NCI-H526 treated with DMSO at 0.1 percent for 48 hours (cell line): ENCODE measurements around the gene ANTXR2.

Experiments
- DNase-seq: peaks from one replicate; lab custom pipeline; 2025; lab: John Stamatoyannopoulos, UW

Gene ANTXR2

DNA sequence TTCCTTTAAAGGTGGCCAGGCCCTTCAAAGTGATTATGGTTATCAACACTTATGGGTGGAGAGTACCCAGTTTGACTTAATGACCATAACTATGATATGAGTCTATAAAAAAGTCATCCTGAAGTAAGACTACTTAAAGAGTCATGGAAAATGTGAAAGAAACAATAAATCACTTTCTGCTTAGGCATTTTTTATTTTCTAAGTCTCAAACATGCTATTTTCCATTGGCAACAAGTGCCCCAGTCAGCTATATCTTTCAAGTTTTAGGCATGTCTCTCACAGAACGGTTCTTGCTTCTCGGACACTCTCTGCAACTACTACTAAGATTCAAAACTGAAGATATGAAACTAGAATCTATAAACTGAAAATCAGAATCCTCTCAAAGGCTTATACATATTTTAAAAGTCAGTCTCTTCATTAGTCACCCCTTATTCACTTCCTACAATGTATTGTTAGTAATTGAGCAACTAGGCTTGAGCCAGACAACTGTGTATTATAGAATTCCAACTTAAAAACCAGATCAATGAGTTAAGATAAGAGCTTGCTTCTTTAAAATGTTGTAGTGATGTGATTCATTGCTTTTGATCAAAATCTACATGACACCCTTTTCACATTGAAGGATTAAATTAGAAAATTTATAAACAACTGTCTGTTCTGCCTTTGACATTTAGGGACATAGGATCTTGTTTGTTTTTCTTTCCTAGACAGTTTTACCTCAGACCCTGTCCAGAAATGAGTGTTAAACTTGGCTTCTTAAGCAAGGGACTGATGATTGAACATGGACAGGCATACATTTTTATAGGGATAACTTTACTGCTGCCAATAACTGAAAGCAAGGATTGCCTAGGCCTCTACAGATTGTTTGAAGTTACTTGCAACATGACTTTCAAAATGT lies 2.9 kb downstream of the ANTXR2 start:
- no peak for DNase-seq

GRCh38 chr4:80069108-80069836 lies 3.8 kb downstream of the ANTXR2 start:
- no peak for DNase-seq

GRCh38 chr4:80065601-80066000 lies 7.4 kb downstream of the ANTXR2 start:
- no peak for DNase-seq

- DNase-seq: no peak
Measured at GRCh38 chr4:80062527-80062926, 10.5 kb downstream of the ANTXR2 start.

DNA sequence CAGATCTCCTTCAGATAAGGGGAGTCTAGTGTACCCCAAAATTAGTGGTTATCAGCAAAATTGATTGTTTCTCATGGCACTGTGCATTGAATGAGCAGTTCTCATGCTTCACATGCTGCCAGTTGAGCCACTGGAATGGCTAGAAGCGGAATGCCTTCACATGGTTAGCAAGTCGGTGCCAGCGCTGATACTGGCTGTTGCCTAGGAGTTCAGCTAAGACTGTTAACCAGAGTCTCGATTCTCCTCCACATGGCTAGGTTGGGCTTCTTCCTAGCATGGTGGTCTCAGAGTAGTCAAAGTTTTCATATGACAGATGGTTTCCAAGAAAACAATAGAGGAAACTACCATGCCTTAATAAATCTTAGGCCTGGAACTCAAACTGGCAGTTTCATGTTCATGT lies 12.2 kb downstream of the ANTXR2 start:
- DNase-seq: no peak

DNA sequence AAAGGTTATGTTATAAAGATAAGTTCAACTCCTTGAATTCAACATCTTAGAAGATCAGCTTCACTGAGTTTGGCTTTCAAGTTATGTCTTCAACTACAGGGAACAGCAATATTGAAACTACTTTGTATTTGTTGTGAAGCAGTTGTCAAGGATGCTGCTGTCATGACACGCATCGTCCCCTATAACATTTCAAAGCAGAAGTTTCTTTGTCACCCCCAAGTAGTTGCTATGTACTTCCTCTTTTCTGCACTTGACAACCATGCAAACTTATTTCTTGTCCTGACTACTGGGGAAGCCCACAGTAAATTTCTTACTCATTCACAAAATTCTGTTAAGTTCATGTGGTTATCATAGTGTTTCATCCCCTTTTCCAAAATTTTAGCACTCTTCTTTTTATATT lies 14.3 kb downstream of the ANTXR2 start:
- no peak for DNase-seq

DNA sequence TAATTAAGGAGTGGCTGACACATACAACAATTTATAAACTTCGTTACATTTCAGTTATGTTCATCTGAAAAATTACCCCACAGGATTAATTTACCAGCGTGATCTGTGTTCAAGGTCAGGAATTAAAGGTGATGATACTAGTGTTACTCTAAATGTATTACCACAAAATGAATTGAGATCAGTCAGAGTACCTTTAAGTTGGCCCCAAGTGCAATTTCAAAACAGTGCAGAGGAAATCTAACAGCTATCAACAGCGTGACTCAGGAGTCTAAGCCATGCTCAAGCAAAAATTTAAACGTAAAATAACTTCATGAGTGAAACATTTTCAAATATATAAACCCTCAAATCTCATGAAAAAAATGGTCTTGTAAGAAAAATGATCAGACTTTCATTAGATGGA lies 18.7 kb downstream of the ANTXR2 start:
- no peak for DNase-seq

- DNase-seq: no peak
Measured at GRCh38 chr4:80053140-80053910, 19.7 kb downstream of the ANTXR2 start.

DNA sequence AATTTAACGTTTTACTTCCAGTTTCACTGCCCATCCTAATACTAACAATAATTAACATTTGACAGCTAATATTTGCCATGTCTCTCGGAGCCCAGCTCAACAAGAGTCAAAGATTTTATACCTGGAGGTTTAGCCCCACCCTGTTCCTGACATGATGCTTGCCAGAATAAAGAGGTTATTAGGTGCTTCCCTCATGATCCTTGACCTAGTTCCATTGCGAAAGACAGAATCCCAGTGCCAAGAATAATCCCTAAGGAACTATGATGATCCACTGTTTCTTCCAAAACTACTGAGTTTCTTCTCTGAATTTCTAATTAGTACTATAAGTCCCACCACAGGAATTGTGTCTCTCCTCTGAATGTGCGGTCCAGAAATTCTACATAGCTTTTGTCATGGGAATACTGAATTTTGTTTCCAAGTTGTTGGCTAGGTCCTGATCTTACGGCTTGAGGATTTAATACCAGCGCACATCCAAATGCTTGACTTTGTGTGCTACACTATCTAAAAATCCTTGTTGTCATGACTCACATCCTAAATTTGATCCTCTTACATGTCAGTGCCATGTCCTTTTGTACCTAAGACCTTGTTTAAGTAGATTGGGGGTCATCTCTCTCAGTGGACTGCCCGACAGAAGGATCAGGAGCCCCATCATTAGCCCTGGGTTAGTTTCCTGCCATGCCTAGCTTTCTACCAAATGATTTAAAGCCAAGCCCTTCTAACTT lies 23.1 kb downstream of the ANTXR2 start:
- no peak for DNase-seq

DNA sequence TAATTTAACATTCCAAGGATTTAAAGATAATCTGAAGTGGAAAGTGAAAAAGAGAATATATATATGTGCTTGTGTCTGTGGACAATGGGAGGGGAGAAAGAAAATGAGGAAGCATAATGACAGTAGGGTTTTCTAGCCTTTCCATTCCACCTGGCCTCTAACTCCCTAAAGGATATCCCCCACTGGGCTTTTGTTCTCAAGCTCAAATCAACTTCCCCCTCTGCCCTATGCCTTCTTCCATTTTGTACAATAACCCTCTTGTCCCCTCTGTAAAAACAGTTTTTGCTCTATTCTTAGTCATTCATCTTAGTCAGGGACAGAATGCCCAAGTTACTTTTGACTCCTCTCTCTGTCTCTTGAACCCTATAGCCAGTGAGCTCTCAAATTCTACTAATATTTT lies 23.6 kb downstream of the ANTXR2 start:
- DNase-seq: no peak

DNA sequence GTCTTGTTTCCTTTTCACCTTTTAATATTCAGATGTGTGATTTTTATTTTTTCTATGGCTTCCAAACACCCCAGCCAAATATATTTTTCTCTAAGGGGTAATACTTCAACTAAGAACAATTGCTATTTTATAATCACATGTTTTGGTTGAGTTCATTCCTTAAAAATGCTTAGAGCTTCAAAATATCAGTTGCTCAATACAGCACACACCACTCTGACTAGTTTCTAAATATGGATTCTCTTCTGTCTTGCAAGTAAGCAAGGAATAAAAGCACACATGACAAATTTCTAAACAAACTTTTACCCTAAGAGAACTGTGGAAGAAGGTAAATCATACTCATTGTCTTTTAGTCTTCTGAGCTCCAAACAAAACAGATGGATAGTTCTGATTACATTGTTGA lies 27.2 kb downstream of the ANTXR2 start:
- no peak for DNase-seq

GRCh38 chr4:80043541-80043940 lies 29.5 kb downstream of the ANTXR2 start:
- no peak for DNase-seq

DNA sequence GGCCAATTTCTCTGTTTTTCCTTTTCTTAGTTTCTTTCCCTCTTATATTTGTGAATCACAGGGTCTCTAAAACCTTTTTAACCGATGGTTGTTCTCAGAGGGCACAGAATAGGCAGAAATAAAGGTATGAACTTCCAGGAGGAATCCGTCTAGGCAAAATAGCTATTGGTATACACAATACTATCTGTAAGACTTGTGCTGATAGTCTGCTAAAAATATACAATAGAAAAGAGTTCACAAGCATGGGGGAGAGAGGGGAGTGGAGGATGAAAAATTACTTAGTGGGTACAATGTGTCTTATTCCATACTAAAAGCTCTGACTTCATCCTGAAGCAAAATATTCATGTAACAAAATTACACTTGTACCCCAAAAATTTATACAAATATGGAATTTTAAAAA lies 30.2 kb downstream of the ANTXR2 start:
- DNase-seq: no peak

DNA sequence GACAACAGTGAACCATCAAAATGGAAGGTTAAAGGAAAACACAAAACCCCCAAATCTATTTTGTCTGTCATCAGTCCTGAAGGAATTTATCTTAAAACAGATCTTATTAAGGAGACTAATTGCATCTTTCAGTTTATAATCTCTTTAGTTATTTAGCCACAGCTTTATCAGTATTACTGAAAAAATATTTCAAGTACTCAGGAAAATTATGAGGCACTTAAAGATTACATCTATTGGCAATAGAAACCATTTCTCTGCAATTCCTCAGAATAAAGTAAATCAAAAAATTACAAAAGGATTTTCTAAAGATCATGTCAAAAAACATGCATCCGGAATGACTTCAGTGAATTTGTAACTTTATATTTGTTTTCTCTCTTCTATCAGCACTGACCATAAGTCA lies 35.2 kb downstream of the ANTXR2 start:
- DNase-seq: no peak

DNA sequence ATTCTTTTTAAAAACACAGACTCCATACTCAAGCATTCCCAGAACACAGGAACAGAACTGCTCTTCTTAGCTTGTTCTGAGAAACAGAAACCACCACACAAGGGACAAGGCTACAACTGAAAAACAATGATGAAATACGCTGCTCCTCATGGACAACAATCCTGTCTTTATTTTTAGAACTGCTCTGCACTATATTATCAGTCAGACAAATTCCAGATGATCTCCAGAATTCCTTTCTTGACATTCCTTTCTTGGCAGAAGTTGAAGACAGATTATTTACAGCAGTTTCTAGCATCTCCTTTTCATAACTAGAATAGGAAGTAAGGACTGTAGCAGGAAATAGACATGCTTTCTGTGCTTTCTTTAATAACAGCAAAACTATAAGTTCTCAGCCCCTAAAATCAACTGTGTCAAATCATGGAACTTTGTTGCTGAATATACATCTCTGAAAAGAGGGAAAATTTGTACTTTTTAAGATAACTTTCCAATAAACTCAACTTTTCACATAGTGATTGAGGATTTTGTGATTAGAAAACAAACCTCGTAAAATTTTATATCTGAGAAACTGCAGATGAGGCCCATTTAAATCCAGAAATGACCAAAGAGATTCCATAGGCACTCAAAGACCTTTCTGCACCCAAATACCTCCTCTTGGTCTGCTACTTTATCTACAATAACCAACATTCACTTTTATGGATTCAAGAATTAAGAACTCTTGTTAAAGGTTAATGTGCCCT lies 35.9 kb downstream of the ANTXR2 start:
- no peak for DNase-seq

DNA sequence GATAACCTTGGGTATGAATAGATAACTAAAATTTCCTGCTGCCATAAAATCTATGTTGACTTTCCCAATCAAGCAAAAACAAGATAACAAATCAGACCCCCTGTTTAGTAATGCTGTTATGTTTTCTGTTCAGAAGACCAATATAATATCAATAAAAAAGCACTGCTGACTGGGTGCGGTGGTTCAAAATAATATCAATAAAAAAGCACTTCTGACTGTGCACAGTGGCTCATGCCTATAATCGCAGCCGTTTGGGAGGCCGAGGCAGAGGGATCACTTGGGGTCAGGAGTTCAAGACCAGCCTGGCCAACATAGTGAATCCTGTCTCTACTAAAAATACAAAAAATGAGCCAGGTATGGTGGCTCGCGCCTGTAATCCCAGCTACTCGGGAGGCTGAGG lies 36.7 kb downstream of the ANTXR2 start:
- no peak for DNase-seq

DNA sequence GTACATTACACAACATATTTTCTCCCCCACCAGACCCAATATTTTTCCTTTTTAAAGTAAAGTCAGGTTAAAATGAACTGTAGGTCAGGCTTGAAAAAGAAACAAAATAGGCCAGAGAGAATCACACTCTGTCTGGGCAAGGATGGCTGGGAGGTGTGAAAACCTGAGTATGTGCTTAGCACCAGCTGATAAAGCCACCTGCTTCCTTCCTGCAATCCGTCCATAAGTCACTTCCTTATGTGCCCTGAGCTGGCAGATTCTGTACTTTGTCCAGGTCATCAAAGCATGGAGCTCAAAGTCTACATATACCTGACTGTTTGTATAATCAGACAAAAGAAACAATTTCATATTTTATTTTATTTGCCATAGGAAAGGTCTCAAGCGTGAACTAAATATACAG lies 37.7 kb downstream of the ANTXR2 start:
- DNase-seq: no peak

GRCh38 chr4:80033581-80033980 lies 39.4 kb downstream of the ANTXR2 start:
- DNase-seq: no peak

DNA sequence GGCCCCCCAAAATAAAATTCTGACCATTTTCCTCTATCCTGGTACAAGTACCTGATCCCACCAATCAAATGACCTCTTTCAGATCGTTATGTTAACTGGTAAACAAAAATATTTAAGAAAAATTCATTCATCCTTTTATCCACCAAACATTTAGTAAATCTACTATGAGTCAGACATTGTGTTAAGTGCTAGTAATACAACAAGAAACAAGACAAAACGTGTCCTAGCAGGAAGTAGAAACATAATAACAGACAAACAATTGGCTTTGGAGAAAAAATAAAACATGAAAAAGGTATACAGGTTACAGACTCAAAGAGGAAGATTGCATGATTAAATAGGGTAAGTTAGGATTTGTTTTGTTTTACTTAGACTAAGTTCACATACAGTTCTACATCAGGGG lies 43.7 kb downstream of the ANTXR2 start:
- no peak for DNase-seq

- no peak for DNase-seq
Measured at GRCh38 chr4:80027611-80028010, 45.4 kb downstream of the ANTXR2 start.

DNA sequence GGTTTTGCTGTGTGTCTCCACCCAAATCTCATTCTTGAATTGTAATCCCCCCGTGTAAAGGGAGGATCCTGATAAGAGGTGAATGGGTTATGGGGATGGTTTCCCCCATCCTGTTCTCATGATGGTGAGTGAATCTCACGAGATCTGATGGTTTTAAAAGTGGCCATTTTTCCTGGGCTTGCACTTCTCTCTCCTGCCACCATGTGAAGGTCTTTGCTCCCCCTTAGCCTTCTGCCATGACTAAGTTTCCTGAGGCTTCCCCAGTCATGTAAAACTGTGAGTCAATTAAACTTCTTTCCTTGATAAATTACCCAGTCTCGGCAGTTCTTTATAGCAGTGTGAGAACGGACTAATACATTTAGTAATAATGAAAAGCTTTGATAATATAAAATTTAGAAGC lies 46.9 kb downstream of the ANTXR2 start:
- DNase-seq: no peak
